Measurements from ENCODE around the gene TXNRD1.

The TXNRD1 gene

GRCh38 chr12:104299842-104300481, 84.4 kb downstream of the TXNRD1 start:
- Mint-ChIP-seq H3K27me3 (ENCODE audit: low read depth) (no peaks in the 10 kb centered on the region), H3K36me3 (ENCODE audit: low read depth) (peaks cover 75% of the 10 kb centered on the region), H3K27ac (peak overlapping the region; percentile 5 to 43 (median 16)), H3K4me1 (peaks cover 27% of the 10 kb centered on the region), H3K4me3 (no peak overlapping the region), H3K9me3 (no peaks in the 10 kb centered on the region)
- TF ChIP-seq, protein P1, sequence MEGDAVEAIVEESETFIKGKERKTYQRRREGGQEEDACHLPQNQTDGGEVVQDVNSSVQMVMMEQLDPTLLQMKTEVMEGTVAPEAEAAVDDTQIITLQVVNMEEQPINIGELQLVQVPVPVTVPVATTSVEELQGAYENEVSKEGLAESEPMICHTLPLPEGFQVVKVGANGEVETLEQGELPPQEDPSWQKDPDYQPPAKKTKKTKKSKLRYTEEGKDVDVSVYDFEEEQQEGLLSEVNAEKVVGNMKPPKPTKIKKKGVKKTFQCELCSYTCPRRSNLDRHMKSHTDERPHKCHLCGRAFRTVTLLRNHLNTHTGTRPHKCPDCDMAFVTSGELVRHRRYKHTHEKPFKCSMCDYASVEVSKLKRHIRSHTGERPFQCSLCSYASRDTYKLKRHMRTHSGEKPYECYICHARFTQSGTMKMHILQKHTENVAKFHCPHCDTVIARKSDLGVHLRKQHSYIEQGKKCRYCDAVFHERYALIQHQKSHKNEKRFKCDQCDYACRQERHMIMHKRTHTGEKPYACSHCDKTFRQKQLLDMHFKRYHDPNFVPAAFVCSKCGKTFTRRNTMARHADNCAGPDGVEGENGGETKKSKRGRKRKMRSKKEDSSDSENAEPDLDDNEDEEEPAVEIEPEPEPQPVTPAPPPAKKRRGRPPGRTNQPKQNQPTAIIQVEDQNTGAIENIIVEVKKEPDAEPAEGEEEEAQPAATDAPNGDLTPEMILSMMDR (IDR thresholded peaks at IDR 0.05; ENCODE audit: unreplicated experiment in 3 of 3), result no peak

DNA sequence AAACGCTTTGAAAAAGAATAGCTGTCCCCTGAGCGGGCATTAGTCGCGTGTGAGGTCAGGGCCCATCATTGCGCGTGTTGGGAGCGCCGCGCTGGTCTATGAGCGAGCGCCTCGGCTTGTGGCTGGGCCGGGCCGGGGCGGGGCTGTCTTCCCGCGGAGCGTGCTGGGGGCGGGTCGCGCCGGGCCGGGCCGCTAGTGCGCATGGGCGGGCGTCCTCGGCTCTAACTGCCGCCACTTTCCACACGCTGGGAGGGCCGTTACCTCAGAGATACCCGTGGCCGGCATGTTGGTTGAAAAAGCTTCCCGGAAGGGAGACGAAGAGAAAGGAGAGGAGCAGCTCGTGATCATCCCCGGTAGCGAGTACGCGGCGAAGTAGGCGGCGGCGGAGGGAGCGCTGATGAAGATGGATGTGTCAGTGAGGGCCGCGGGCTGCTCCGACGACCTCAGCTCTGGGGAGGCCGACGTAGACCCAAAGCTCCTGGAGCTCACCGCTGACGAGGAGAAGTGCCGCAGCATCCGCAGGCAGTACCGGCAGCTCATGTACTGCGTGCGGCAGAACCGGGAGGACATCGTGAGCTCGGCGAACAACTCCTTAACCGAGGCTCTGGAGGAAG, 88.1 kb downstream of the TXNRD1 start, which contains the start of gene EID3:
Gene EID3, plus strand, starts transcription at position 202 of the 614 bp plus-strand sequence. Its CDS starts 196 bp downstream, at position 398.
- Mint-ChIP-seq H3K27me3 (ENCODE audit: low read depth) (no peaks in the 10 kb centered on the region), H3K4me3 (peak within 1 kb of the TSS; percentile 78 to 84 (median 81)), H3K9me3 (no peaks in the 10 kb centered on the region), H3K27ac (peak within 1 kb of the TSS in 1 of 3 experiments; percentile 32), H3K4me1 (peaks cover 54% of the 10 kb centered on the region), H3K36me3 (ENCODE audit: low read depth) (peaks cover 63% of the 10 kb centered on the region)
- TF ChIP-seq, protein P1 (IDR thresholded peaks at IDR 0.05; ENCODE audit: unreplicated experiment in 3 of 3), result no peak

DNA sequence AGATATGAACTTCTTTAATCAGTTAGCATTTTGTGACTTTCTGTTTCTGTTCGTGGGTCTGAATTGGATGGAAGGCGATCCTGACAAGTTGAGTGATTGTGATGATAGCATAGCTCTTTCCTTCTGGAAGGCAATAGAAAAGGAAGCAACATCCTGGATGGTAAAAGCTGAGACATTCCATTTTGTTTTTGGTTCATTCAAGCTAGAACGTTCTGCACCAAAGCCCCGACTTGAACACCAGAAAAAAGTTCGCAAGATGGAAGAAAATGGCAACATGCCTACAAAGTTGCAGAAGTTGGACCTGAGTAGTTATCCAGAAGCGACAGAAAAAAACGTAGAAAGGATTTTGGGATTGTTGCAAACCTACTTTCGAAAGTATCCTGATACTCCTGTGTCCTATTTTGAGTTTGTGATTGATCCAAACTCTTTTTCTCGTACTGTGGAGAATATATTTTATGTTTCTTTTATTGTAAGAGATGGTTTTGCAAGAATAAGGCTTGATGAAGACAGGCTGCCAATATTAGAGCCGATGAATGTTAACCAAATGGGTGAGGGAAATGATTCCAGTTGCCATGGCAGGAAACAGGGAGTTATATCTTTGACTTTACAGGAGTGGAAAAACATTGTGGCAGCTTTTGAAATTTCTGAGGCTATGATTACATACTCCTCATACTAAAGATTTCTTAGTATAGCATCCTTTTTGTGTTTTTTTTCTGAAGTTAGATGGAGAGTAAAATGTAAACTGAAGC, 88.9 kb downstream of the TXNRD1 start:
- H3K27ac Mint-ChIP-seq, result no peak overlapping the region
- no peaks in the 10 kb centered on the region for H3K27me3 Mint-ChIP-seq (ENCODE audit: low read depth)
- TF ChIP-seq, protein P1 (IDR thresholded peaks at IDR 0.05; ENCODE audit: unreplicated experiment in 3 of 3), result no peak
- no peaks in the 10 kb centered on the region for H3K9me3 Mint-ChIP-seq
- peaks cover 62% of the 10 kb centered on the region for H3K36me3 Mint-ChIP-seq (ENCODE audit: low read depth)
- H3K4me1 Mint-ChIP-seq, result peaks cover 54% of the 10 kb centered on the region
- H3K4me3 Mint-ChIP-seq, result peak overlapping the region in 1 of 3 experiments; percentile 11

GRCh38 chr12:104305349-104305748, 89.8 kb downstream of the TXNRD1 start:
- H3K36me3 Mint-ChIP-seq (ENCODE audit: low read depth), result peaks cover 58% of the 10 kb centered on the region
- no peak overlapping the region for H3K27ac Mint-ChIP-seq
- TF ChIP-seq, protein P1 (IDR thresholded peaks at IDR 0.05; ENCODE audit: unreplicated experiment in 3 of 3), result no peak
- H3K4me3 Mint-ChIP-seq, result no peak overlapping the region
- no peaks in the 10 kb centered on the region for H3K27me3 Mint-ChIP-seq (ENCODE audit: low read depth)
- peaks cover 48% of the 10 kb centered on the region for H3K4me1 Mint-ChIP-seq
- no peaks in the 10 kb centered on the region for H3K9me3 Mint-ChIP-seq

- H3K4me1 Mint-ChIP-seq, result peaks cover 48% of the 10 kb centered on the region
- no peak overlapping the region for H3K4me3 Mint-ChIP-seq
- H3K27ac Mint-ChIP-seq, result no peak overlapping the region
- H3K36me3 Mint-ChIP-seq (ENCODE audit: low read depth), result peaks cover 55% of the 10 kb centered on the region
- H3K9me3 Mint-ChIP-seq, result no peaks in the 10 kb centered on the region
- H3K27me3 Mint-ChIP-seq (ENCODE audit: low read depth), result no peaks in the 10 kb centered on the region
- TF ChIP-seq, protein P1 (IDR thresholded peaks at IDR 0.05; ENCODE audit: unreplicated experiment in 3 of 3), result no peak
Measured at GRCh38 chr12:104306376-104306775, 90.8 kb downstream of the TXNRD1 start.
